SHP77 (cell line): ENCODE measurements around the gene TSPY8.
"Not testable (repeated sequence)": the region's sequence is repeated elsewhere in the genome, so short reads cannot be mapped to it uniquely, and the experiment has no call there.

Experiments used
- DNase-seq, 2 experiments: peaks; one replicate each; lab custom pipeline; 2025; lab: John Stamatoyannopoulos, UW

Gene TSPY8, protein sequence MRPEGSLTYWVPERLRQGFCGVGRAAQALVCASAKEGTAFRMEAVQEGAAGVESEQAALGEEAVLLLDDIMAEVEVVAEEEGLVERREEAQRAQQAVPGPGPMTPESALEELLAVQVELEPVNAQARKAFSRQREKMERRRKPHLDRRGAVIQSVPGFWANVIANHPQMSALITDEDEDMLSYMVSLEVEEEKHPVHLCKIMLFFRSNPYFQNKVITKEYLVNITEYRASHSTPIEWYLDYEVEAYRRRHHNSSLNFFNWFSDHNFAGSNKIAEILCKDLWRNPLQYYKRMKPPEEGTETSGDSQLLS

DNA sequence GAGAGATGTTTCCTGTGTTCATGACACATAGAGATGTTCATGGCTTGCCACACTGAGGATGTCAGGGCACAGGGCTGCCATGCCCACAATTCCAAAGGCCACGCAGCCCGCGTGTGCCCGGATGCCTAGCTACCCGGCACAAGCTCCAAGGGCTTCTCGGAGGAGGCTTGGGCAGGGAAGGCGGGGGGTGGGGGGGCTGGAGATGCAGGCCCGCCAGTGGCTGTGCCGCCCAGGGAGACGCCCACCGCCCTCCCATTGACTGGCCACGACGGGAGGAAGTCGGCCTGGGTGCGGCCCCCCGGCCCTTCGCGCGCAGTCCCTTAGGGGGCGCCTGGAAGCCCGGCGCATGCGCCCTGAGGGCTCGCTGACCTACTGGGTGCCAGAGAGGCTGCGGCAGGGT is at the start of gene TSPY8:
TSS of gene TSPY8 (plus strand) at position 301 of the 400 bp plus-strand sequence. CDS start at position 347, 46 bp downstream.
- not testable (repeated sequence) for DNase-seq

DNA sequence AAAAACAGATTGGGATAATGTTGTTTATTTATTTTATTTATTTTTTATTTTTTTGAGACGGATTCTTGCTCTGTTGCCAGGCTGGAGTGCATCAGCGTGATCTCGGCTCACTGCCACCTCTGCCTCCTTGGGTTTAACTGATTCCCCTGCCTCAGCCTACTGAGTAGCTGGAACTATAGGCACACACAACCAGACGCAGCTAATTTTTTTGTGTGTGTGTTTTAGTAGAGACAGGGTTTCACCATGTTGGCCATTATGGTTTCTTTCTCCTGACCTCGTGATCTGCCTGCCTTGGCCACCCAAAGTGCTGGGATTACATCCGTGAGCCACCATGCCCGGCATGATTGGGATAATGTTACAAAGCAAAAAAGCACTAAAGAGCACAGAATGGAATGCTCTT is 36.6 kb upstream of the TSPY8 start:
- no peak for DNase-seq

DNA sequence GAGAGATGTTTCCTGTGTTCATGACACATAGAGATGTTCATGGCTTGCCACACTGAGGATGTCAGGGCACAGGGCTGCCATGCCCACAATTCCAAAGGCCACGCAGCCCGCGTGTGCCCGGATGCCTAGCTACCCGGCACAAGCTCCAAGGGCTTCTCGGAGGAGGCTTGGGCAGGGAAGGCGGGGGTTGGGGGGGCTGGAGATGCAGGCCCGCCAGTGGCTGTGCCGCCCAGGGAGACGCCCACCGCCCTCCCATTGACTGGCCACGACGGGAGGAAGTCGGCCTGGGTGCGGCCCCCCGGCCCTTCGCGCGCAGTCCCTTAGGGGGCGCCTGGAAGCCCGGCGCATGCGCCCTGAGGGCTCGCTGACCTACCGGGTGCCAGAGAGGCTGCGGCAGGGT is 20.4 kb upstream of the TSPY8 start, which contains the start of gene TSPY4:
TSS of gene TSPY4 (plus strand) at position 301 of the 400 bp plus-strand sequence. CDS start at position 347, 46 bp downstream.
- not testable (repeated sequence) for DNase-seq

DNA sequence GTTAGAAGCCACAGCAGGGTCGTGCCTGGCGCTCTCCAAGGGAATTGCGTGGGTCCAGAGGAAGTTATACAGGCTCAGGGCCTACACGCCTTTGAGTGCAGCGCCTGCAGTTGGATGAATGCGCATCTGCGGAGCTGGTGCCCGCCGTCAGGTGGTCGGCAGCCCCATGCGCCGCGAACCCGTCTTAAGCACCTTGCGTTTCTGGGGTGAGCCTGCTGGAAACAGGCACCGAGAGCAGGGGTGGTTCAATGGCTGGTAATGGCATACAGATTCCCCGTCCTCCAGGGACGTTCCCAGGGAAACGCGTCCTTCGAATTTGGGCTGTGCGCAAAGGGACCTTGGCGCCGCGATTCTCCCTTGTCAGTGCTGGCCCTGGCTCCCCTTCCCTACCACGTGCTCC is 38.9 kb downstream of the TSPY8 start:
- not testable (repeated sequence) for DNase-seq

DNA sequence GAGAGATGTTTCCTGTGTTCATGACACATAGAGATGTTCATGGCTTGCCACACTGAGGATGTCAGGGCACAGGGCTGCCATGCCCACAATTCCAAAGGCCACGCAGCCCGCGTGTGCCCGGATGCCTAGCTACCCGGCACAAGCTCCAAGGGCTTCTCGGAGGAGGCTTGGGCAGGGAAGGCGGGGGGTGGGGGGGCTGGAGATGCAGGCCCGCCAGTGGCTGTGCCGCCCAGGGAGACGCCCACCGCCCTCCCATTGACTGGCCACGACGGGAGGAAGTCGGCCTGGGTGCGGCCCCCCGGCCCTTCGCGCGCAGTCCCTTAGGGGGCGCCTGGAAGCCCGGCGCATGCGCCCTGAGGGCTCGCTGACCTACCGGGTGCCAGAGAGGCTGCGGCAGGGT is 40.5 kb downstream of the TSPY8 start, which contains the start of gene TSPY3:
TSS of gene TSPY3 (plus strand) at position 301 of the 400 bp plus-strand sequence. CDS start at position 347, 46 bp downstream.
- DNase-seq, result not testable (repeated sequence)
